GM23248 (cell line): ENCODE data around the gene BCAP31.
"Not testable (repeated sequence)": the region's sequence is repeated elsewhere in the genome, so short reads cannot be mapped to it uniquely, and the experiment has no call there.

Experiments
- EZH2 ChIP-seq: fragments of 200-600 bp; sonication (generic); IDR thresholded peaks from 2 replicates; pipeline ENCODE4 v1.6.1; 2018; ENCODE audit warnings: antibody characterized with exemption, mild to moderate bottlenecking; ENCODE audit not compliant: insufficient read depth, poor library complexity, severe bottlenecking
- EZH2phosphoT487 ChIP-seq: fragments of 200-600 bp; sonication (generic); IDR thresholded peaks from 2 replicates; pipeline ENCODE4 v1.6.1; 2018; ENCODE audit warnings: antibody characterized with exemption, moderate library complexity, mild to moderate bottlenecking, low read depth; ENCODE audit not compliant: insufficient read depth

DNA sequence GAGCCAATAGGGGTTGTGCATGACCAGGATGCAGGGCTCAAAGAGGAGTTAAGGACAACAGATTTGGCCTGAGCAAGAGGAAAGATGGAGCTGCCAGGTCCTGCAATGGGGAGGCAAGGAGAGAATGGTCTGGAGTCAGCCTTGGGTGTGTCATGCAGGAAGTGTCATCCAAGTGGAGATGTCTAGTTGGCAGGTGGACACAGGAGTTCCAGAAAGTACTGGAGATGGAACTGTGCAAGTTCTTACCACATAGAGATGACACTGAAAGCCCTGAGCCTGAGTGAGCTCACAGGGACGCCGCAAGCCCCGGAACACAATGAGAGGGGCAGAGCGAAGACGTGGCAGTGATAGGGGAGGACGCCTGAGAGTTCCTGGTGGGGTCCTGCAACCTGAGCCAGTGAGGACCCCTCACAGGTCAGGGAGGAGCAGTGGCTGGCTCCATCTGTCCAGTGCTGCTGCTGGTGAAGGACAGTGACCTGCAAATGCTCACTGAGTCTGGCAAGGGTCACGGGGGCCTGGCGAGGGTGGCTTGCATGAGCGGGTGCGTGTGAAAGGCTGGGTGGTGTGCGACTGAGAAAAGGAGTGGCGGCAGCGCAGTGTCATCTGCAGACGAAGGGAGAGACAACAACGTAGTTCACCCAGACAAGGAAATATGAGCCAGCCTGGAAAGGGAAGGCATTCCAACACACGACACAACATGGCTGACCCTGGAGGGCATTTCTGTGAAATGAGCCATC, 27.0 kb downstream of the BCAP31 start:
- not testable (repeated sequence) for TF ChIP-seq EZH2, EZH2phosphoT487
